T-helper 1 cell treated with Interleukin-12 subunit alpha and Interleukin-12 subunit beta and Interleukin-4 antibody, amounts not matched to agents 30 ng/mL and 1 ng/mL, for 36 hours (primary cell): ENCODE results near the gene KLHL42. TPM values are rescaled to one million over a fixed set of nuclear protein-coding genes. Genes with fewer than 3 reads are reported as not detected.
"Not testable (repeated sequence)": the region's sequence is repeated elsewhere in the genome, so short reads cannot be mapped to it uniquely, and the experiment has no call there.

Experiments used
- intact Hi-C: fragments of 100-400 bp; cut with micrococcal nuclease; formaldehyde crosslinking; loops from one replicate; pipeline ENCODE4 v1.15.1; 2024
- total RNA-seq: library from RNA; stranded (reverse); gene quantifications from 2 replicates; pipeline ENCODE4 v1.2.3, GENCODE V29; 2022

The KLHL42 gene
- total RNA-seq, 1 donor from 2014 or later = 17.5 TPM

DNA sequence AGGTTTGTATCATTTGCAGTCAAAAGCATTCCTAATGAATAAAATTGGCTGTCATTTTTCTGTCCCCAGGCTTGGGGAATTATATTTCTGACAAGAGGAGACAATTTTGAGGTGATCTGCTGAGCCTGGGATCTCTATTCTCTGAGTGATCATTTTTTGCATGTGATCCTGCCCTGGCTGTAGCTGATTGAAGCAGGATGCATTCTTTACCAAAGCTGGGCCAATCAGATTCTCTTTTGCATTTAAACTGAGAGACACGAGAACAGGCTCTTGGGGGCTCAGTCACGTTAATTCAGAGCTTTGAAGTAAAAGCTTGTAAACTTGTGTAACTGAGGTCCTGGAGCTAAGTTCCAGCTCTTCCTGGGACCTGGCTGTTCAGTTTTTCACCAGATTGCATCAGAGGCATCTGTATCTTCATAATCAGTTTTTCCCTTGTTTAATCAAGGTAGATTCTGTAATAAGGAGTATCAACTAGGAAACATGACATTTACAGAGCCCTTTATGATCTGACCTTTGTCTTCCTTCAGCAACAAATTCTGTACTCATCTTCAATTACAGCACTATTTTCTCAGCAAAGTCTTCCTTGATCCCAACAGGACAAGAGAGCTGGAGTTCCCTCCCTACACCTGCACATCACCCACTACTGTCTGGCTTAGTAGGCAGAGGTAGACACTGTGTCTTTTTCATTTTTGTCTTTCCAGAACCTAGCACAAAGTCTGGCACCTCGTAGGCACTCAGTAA, 35.0 kb downstream of the KLHL42 start:
- intact Hi-C loops = no loop called here

GRCh38 chr12:27817766-27818165, 37.7 kb downstream of the KLHL42 start:
- intact Hi-C loops = no loop called here

DNA sequence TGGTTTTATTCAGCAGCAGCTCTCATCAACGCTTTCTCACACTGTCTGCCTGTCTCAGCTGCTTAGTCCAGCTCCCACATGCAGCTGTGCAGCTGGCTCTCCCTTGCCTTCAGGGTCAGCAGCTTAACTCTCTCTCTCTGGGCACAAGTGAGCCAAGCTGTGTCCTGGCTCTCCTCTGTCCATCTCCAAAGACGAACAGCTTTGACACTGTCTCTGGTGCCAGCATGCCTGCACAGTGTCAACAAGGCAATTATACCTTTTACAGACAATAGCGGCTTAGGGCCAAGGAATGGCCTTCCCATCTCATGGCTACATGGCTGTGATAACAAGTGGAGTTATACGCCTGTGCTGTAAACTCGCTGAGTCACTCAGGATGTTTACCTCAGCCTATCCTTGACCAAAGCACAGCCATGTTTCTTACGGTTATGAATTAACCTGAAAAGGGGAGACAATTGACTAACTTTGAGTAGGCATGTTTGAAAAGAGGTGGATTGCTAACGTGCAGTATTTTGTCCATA, 38.4 kb downstream of the KLHL42 start:
- intact Hi-C loops = no loop called here

GRCh38 chr12:27820564-27820963, 40.5 kb downstream of the KLHL42 start:
- intact Hi-C loops = loop anchor here (5.0 to 10.0 kb wide), 6 partner anchors 296 to 1562 kb away; partner anchors contain the start of genes CCDC91, ERGIC2, ITPR2 and PPFIBP1

- intact Hi-C loops = loop anchor here (1.0 to 10.0 kb wide), 7 partner anchors 88 to 1561 kb away; partner anchors contain the start of genes CCDC91, ERGIC2, ITPR2 and PPFIBP1
These were observed 41.4 kb downstream of the KLHL42 start for GRCh38 chr12:27821259-27821973.

DNA sequence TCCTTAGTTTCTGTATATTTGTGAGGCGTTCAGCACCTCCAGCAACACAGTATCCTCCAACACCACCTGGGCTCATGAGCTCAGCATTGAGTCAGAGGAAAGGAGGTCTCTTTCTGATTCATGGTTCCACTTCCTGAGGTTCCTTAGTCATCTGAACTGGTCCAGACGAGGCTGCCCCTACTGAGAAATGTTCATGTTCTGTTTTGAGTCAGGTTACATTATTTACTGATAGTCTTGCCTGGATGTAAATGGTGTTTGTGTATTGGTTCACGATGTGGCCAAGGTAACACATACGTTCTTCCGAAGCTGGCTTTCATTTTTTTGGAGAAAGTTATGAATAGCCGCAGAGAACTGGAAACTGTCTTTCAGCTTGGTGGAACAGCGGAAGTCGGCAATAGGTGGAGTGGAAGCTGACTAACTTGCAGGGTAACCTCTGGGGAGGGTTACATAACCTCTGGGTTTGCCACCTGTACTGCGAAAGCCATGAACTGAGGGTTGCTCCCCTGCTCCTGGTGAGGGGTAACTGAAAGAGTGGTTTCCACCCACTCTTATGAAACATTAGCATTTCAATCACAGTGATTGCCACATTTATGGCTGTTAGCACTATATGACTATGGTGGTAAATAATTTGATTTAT, 42.2 kb downstream of the KLHL42 start:
- intact Hi-C loops = loop anchor here (1.0 to 10.0 kb wide), 16 partner anchors 15 to 1560 kb away; partner anchors contain the start of genes CCDC91, ERGIC2, ITPR2 and KLHL42

DNA sequence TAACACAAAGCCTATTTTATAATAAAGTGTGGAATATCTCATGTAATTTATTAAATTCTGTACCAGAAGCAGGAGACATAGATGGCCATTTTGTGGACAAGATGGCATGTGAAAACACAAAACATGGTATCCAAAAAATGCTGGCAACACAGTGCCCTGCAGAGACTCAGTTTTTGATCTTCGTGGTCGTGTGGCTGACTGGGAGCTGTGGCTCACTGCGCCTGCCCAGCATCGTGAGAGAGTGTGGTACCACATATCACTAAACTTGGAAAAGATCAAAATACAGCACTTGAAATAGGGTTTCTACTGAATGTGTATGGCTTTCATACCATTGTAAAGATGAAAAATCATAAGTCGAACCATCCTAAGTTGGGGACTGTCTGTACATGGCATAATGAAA, 43.0 kb downstream of the KLHL42 start:
- intact Hi-C loops = loop anchor here (2.0 to 10.0 kb wide), 7 partner anchors 170 to 1559 kb away; partner anchors contain the start of genes CCDC91, ERGIC2, ITPR2 and PPFIBP1

DNA sequence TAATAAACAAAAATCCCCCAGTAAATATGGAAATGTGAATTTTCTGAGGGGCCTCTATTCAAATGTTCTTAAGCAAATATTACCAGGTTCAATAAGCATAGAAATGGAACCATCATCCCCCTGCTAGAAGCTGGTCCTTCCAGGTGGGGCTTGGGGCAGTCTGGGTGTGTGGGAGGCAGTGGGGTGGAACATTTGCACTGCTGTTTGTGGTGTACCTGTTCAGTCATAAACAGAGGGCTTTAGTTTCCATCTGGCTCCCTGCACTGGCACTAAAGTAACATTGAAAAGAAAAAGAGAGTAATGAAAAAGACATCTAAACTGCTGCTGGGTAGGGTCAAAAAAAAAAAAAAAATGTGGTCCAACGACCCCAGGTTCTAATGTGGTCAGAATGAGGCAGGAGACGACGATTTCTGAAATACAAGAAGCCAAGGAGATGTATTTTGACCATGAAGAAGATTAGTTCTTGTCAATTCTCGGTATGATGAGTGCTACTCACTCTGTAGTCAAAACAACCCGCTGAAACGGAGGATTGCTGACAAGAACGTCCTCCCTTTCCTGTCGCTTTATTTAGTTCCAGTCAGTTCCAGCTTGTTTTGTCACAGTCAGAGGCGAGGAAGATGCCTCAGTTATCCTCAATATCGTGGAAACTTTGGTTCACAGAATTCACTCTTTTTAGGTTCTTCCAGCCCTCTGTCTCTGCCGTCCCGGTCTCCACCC, 44.3 kb downstream of the KLHL42 start:
- intact Hi-C loops = loop anchor here (5.0 to 10.0 kb wide), 6 partner anchors 299 to 1558 kb away; partner anchors contain the start of genes CCDC91, ERGIC2, ITPR2 and PPFIBP1

GRCh38 chr12:27826076-27826475, 46.0 kb downstream of the KLHL42 start:
- intact Hi-C loops = loop anchor here (10.0 kb wide), 1 partner anchor 301 kb away; the partner anchor contains the start of gene PPFIBP1

DNA sequence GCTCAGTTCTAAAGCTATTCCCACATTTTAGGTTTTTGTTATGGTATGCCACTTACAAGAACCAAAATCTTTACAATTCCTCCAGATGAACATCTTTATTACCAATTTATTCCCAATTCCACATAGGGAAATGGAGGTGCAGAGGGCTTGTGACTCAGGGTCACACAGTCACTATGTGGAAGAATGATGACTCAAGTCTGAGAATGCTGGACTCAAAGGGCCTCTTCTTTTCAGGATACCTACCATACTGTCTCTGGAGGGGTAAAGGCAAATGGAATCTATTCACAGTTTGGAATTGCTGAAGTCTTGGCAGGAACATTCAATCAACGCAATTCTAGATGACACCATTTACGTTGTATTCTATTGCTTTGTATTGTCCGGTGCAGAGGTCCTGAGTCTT, 48.2 kb downstream of the KLHL42 start:
- intact Hi-C loops = loop anchor here (10.0 kb wide), 1 partner anchor 303 kb away; the partner anchor contains the start of gene PPFIBP1

- intact Hi-C loops = no loop called here
These were observed 58.6 kb downstream of the KLHL42 start for GRCh38 chr12:27838543-27839185.

GRCh38 chr12:27840229-27840999, 60.4 kb downstream of the KLHL42 start:
- intact Hi-C loops = no loop called here

DNA sequence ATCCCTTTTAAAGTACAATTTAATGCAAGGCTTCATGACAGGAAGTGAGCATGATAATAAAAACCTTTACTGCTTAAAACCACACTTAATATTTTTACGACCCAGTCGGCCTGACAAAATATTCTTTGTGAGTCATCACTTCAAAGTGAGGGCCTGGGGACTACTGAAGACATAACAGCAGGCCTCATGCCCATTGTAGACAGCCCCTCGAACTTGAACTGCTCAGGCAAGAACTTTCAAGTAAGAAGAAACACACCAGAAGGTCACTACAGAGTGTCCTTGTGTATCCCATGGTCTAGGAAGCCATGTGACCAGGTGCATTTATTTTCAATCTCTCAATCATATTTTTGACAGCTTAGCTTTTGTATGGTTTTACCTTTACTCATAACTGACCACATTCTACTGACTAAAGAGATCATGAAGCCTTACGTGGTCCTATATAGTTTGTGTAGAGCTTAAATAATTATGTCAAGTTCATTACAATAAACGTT, 61.4 kb downstream of the KLHL42 start:
- intact Hi-C loops = no loop called here

DNA sequence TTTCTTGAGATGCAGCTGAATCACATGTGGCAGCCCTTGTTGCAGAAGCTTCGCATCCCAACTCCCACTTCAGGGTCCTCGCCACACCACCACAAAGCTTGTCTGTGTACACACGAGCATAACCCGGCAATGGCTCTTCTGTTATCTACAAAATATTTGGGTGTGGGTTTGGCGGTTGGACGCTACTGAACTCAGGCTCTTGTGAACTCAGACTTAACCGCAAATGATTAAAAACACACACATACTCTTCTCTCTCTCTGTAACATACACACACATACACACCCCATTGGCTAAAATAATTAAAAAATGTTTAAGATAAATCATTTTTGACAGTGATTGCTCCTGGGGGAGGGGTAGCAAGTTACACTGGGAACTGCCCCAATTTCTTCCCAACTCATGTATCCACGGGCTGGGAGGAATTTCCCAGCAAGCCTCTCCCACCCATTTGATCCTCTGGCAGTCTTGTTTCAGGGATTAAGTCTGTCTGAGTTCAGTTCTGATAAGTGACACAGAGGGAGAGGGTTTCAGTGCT, 63.7 kb downstream of the KLHL42 start:
- intact Hi-C loops = no loop called here

GRCh38 chr12:27844366-27845090, 64.5 kb downstream of the KLHL42 start:
- intact Hi-C loops = no loop called here

DNA sequence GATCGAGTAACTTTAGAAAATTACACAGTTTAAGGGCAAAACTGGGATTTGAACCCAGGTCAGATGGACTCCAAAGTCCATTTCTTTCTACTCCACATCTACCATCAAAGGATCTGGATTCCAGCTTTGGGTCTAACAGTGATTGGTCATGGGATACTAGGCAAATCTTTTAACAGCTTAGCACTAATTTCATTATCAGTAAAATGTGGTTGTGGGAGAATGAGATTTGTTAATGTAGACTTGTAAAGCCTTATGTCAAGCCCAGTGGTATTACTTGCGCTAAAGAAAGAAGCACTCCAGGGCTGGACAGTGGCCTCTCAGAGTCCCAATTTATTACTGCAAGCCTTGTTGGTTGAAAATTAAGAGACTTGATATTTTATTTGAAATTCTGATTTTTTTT, 65.2 kb downstream of the KLHL42 start:
- intact Hi-C loops = no loop called here

DNA sequence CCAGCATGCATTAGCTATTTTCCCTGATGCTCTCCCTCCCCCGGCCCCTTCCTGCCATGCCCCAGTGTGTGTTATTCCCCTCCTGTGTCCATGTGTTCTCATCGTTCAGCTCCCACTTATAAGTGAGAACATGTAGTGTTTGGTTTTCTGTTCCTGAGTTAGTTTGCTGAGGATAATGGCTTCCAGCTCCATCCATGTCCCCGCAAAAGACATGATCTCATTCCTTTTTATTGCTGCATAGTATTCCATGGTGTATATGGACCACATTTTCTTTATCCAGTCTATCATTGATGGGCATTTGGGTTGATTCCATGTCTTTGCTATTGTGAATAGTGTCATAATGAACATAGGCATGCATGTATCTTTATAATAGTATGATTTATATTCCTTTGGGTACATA, 65.7 kb downstream of the KLHL42 start:
- intact Hi-C loops = not testable (repeated sequence)

GRCh38 chr12:27847293-27847692, 67.3 kb downstream of the KLHL42 start:
- intact Hi-C loops = not testable (repeated sequence)
